ENCODE data around the gene SCEL.

Gene SCEL

GRCh38 chr13:77522444-77522843 is 13.1 kb upstream of the SCEL start:
- no peak for FAIRE-seq

- no peak for FAIRE-seq
These were observed 12.1 kb upstream of the SCEL start for GRCh38 chr13:77523386-77523785.

GRCh38 chr13:77523834-77524728 is 11.4 kb upstream of the SCEL start:
- FAIRE-seq, result no peak

GRCh38 chr13:77528414-77528813 is 7.1 kb upstream of the SCEL start:
- no peak for FAIRE-seq

GRCh38 chr13:77528834-77529500 is 6.5 kb upstream of the SCEL start:
- FAIRE-seq, result no peak

GRCh38 chr13:77529501-77529840 is 6.0 kb upstream of the SCEL start:
- FAIRE-seq, result no peak

DNA sequence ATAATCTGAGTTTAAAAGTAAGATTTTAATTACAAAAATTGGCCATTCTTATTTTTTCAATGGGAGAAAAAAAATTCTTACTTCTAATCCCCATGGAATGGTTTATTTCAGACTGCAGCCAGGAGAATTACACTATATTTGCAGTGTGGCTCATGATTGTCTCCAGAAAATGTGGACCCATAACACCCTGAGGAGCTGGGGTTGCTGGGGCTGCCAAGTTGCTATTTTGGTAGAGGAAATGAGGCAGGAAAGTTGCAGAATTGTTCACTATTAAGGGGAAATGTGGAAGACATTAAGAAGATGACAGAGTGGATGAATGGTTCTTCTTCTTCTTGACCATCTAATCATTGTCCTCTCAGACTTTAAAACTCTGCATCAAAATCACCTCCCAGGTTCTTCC is 4.6 kb upstream of the SCEL start:
- FAIRE-seq, result no peak

DNA sequence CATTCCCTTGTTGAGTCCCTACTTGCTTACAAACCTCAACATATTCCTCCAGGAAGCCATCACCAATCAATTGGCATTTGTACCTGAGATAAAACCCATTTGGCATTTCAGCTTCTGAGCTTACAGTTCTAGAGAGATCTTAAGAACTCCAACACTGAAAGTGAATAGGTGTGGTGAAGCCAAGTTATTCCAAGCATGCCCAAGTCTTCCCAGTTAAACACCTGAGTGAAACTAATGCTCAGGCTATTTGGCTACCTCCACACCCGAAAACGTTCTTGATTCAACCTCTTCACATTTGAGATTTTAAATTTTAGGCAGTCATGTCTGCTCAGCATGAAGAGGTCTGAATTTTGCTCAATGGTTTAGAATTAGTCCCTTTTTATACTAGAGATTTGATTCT is 2.5 kb upstream of the SCEL start:
- FAIRE-seq, result no peak

DNA sequence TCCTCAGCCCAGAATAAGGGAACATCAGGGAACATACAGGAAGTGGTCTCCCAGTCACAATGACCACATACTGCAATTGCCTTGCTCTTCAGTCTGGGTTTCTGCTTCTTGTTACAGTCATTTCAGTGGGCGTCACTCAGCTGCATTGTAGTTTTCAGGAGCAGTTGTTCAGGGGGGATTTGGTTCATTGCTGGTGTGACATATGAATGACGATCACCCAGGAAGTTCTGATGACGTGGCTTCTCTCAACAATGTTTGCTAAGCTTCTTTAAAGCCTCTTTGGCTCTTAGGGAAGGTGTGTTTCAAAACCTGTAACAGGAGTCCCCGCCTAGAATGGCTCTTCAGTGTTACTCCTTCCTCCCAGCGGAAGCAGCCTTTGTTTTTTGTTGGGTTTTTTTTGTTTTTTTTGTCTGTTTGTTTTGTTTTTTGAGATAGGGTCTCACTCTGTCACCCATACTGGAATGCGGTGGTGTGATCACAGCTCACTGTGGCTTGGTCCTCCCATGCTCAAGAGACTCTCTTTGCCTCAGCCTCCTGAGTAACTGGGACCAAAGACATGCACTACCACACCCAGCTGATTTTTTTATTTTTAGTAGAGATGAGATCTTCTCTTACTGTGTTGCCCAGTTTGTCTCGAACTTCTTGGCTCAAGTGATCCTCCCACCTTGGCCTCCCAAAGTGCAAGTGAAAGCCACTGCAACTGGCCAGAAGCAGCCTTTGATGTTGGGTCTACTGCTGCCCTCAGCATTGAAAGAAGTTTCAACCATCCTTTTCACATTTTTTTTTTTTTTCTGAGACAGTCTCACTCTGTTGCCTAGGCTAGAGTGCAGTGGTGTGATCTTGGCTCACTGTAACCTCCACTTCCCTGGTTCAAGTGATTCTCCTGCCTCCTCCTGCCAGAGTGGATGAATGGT is 1.4 kb upstream of the SCEL start:
- FAIRE-seq, result no peak

GRCh38 chr13:77536358-77536757 is 852 bp downstream of the SCEL start:
- FAIRE-seq, result no peak

DNA sequence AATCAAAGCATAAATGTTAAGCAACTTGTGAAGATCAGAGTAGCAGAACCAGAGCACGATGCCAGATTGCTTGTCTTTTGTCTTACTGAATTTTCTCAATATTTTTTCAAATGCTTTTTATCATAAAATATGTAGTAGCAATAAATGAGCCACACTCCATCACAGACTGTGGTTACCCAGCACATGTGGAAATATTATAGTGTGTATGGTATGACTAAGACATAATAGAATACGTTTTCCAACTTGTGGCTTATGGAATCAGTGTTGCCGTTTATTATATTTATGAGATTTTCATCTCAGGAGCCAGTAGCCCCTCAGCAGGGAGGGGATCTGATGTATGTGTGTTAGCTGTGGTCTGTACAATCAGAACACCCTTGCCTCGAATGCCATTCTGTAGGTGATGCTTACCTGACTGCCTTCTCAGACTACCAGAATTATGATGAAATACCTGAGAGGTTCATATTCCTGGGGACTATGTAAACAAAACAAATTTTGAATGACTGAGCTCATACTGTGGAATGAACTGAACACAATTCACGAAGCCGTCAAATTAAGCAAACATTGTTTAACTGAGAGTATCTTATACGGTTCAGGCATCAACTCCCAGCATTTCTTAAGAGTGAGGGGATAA is 1.9 kb downstream of the SCEL start:
- FAIRE-seq, result no peak

GRCh38 chr13:77543711-77544110 is 8.2 kb downstream of the SCEL start:
- FAIRE-seq, result no peak

DNA sequence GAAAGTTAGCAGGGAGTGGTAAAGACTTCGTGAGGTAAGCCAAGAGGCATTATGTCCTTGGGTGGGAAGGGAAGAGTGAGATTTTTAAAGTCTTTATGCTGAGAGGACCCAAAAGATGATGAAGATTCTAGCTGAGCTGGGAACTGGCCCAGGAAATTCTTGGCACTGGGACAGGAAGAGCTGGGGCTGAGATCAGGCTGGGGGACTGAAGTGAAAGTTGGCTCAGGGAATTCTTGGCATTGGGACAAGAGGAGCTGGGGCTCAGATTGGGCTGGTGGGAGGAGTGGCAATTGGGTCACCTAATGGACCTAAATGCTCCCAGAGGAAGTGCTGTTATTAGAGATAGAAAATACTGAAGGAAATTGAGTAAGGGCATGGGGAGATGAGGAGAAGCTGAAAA is 8.8 kb downstream of the SCEL start:
- no peak for FAIRE-seq

- FAIRE-seq, result no peak
These were observed 9.3 kb downstream of the SCEL start for GRCh38 chr13:77544758-77545338.

GRCh38 chr13:77545626-77546412 is 10.3 kb downstream of the SCEL start:
- FAIRE-seq, result no peak

GRCh38 chr13:77548095-77548494 is 12.6 kb downstream of the SCEL start:
- no peak for FAIRE-seq

DNA sequence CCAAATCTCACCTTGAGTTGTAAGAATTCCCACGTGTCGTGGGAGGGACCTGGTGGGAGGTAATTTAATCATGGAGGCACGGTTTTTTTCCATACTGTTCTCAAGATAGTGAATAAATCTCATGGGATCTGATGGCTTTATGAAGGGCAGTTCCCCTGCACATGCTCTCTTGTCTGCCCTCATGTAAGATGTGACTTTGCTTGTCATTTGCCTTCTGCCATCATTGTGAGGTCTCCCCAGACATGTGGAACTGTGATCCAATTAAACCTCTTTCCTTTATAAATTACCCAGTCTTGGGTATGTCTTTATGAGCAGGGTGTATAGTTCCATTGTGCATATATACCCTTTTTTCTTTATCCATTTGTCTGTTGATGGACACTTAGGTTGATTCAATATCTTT is 13.1 kb downstream of the SCEL start:
- FAIRE-seq, result no peak

- no peak for FAIRE-seq
These were observed 18.6 kb downstream of the SCEL start for GRCh38 chr13:77554069-77554468.

GRCh38 chr13:77555246-77555645 is 19.7 kb downstream of the SCEL start:
- FAIRE-seq, result no peak

GRCh38 chr13:77558016-77558415 is 22.5 kb downstream of the SCEL start:
- FAIRE-seq, result no peak

GRCh38 chr13:77563111-77563510 is 27.6 kb downstream of the SCEL start:
- no peak for FAIRE-seq

DNA sequence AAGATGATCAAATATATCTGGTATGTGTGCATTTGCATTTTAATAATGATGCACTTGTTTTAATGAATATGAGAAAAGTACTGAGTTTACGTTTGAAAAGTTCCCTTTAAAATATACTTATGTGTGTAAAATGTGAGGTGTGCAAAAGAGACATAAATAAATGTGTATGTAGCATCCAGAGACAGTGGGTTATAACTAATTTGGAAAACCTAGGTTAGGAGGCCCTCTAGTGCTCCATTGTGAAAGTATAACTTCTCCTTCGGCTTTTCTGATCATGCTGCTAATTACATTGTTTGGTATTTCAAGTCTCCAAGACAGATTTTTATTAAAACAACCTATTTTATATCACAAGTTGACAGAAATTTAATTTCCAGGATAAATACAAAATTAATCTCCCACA is 30.1 kb downstream of the SCEL start:
- FAIRE-seq, result peak; percentile 98
